Large intestine (tissue), 3 donors: ENCODE measurements around the gene AVPR2. TPM values are rescaled to one million over a fixed set of nuclear protein-coding genes. Genes with fewer than 3 reads are reported as not detected.

Experiments used
- DNase-seq, 2 donors: peaks; one replicate each; pipeline versions ENCODE4 v3.0.0 to v3.0.0-alpha.2; 2013
- H3K27ac ChIP-seq: one replicate; pipeline ENCODE4 v1.5.1; 2013; ENCODE audit warnings: low read length
- H3K27me3 ChIP-seq: 2 replicates; pipeline ENCODE4 v1.6.1; 2013; ENCODE audit warnings: low read length; ENCODE audit not compliant: control insufficient read depth, insufficient read depth
- H3K36me3 ChIP-seq: 2 replicates; pipeline ENCODE4 v1.6.1; 2013; ENCODE audit warnings: low read length; ENCODE audit not compliant: control insufficient read depth, insufficient read depth
- H3K4me1 ChIP-seq: one replicate; pipeline ENCODE4 v1.6.1; 2013; ENCODE audit warnings: low read length; ENCODE audit not compliant: control insufficient read depth, insufficient read depth
- H3K4me3 ChIP-seq: one replicate; pipeline ENCODE4 v1.5.1; 2013; ENCODE audit warnings: low read length
- H3K9me3 ChIP-seq: one replicate; pipeline ENCODE4 v1.6.1; 2013; ENCODE audit warnings: mild to moderate bottlenecking, low read depth, low read length, moderate library complexity; ENCODE audit not compliant: control insufficient read depth
- WGBS: methylation state at CpG from one replicate; pipeline ENCODE4 v1.1.5; 2013; ENCODE audit warnings: low lambda C conversion rate; ENCODE audit not compliant: insufficient coverage; 5-methylcytosine and 5-hydroxymethylcytosine counted together
- polyA plus RNA-seq: library from polyadenylated mRNA; unstranded; fragments of 120-200 nt; gene quantifications from one replicate; pipeline ENCODE4 v1.2.1, GENCODE V29; 2013

AVPR2 gene
- polyA plus RNA-seq, 1 donor, result 0.28 TPM

GRCh38 chrX:153906126-153906917 is 1.8 kb downstream of the AVPR2 start:
- no peak overlapping the region for H3K4me3 ChIP-seq
- no peaks in the 10 kb centered on the region for H3K9me3 ChIP-seq
- H3K4me1 ChIP-seq, result peaks cover 4% of the 10 kb centered on the region
- H3K27ac ChIP-seq, result no peak overlapping the region
- WGBS, result no CpG with 5 or more reads among the region's 27 CpGs
- H3K36me3 ChIP-seq, result no peaks in the 10 kb centered on the region
- DNase-seq, result no peak
- no peaks in the 10 kb centered on the region for H3K27me3 ChIP-seq

- Histone ChIP-seq H3K36me3 (no peaks in the 10 kb centered on the region), H3K9me3 (no peaks in the 10 kb centered on the region), H3K4me3 (no peak overlapping the region), H3K27ac (no peak overlapping the region), H3K4me1 (no peaks in the 10 kb centered on the region), H3K27me3 (no peaks in the 10 kb centered on the region)
- DNase-seq, result no peak
- WGBS, result no CpG with 5 or more reads among the region's 12 CpGs
Observed at GRCh38 chrX:153907456-153907855, 3.0 kb downstream of the AVPR2 start.

- H3K4me1 ChIP-seq, result no peaks in the 10 kb centered on the region
- no CpG with 5 or more reads among the region's 23 CpGs for WGBS
- H3K27ac ChIP-seq, result no peak overlapping the region
- H3K27me3 ChIP-seq, result no peaks in the 10 kb centered on the region
- no peaks in the 10 kb centered on the region for H3K9me3 ChIP-seq
- DNase-seq, result no peak
- H3K4me3 ChIP-seq, result no peak overlapping the region
- no peaks in the 10 kb centered on the region for H3K36me3 ChIP-seq
Observed at GRCh38 chrX:153908219-153908860, 3.9 kb downstream of the AVPR2 start.

GRCh38 chrX:153909024-153909979 is 4.8 kb downstream of the AVPR2 start:
- no peak overlapping the region for H3K27ac ChIP-seq
- no peaks in the 10 kb centered on the region for H3K4me1 ChIP-seq
- WGBS, result no CpG with 5 or more reads among the region's 37 CpGs
- H3K4me3 ChIP-seq, result no peak overlapping the region
- H3K36me3 ChIP-seq, result no peaks in the 10 kb centered on the region
- DNase-seq, result no peak
- no peaks in the 10 kb centered on the region for H3K9me3 ChIP-seq
- H3K27me3 ChIP-seq, result no peaks in the 10 kb centered on the region

- DNase-seq, result no peak
- no peaks in the 10 kb centered on the region for H3K36me3 ChIP-seq
- no CpG with 5 or more reads among the region's 25 CpGs for WGBS
- no peaks in the 10 kb centered on the region for H3K27me3 ChIP-seq
- no peaks in the 10 kb centered on the region for H3K9me3 ChIP-seq
- no peak overlapping the region for H3K27ac ChIP-seq
- no peak overlapping the region for H3K4me3 ChIP-seq
- no peaks in the 10 kb centered on the region for H3K4me1 ChIP-seq
Observed at GRCh38 chrX:153909980-153910360, 5.5 kb downstream of the AVPR2 start.

- no peak for DNase-seq
- no peaks in the 10 kb centered on the region for H3K36me3 ChIP-seq
- H3K27ac ChIP-seq, result no peak overlapping the region
- H3K4me3 ChIP-seq, result no peak overlapping the region
- no peaks in the 10 kb centered on the region for H3K9me3 ChIP-seq
- H3K4me1 ChIP-seq, result no peaks in the 10 kb centered on the region
- WGBS, result no CpG with 5 or more reads among the region's 22 CpGs
- H3K27me3 ChIP-seq, result no peaks in the 10 kb centered on the region
Observed at GRCh38 chrX:153910446-153910845, 6.0 kb downstream of the AVPR2 start.

GRCh38 chrX:153911798-153912197 is 7.3 kb downstream of the AVPR2 start:
- Histone ChIP-seq H3K36me3 (no peaks in the 10 kb centered on the region), H3K4me3 (no peak overlapping the region), H3K4me1 (no peaks in the 10 kb centered on the region), H3K9me3 (no peaks in the 10 kb centered on the region), H3K27ac (no peak overlapping the region), H3K27me3 (no peaks in the 10 kb centered on the region)
- DNase-seq, result no peak
- no CpG with 5 or more reads among the region's 6 CpGs for WGBS

GRCh38 chrX:153913211-153913610 is 8.7 kb downstream of the AVPR2 start:
- DNase-seq, result no peak
- H3K36me3 ChIP-seq, result no peaks in the 10 kb centered on the region
- H3K4me3 ChIP-seq, result no peak overlapping the region
- no peak overlapping the region for H3K27ac ChIP-seq
- WGBS, result no CpG with 5 or more reads among the region's 17 CpGs
- no peaks in the 10 kb centered on the region for H3K4me1 ChIP-seq
- H3K9me3 ChIP-seq, result no peaks in the 10 kb centered on the region
- H3K27me3 ChIP-seq, result no peaks in the 10 kb centered on the region

- Histone ChIP-seq H3K36me3 (no peaks in the 10 kb centered on the region), H3K27ac (no peak overlapping the region), H3K27me3 (no peaks in the 10 kb centered on the region), H3K4me1 (no peaks in the 10 kb centered on the region), H3K9me3 (no peaks in the 10 kb centered on the region), H3K4me3 (no peak overlapping the region)
- no CpG with 5 or more reads among the region's 17 CpGs for WGBS
- DNase-seq, result no peak
Observed at GRCh38 chrX:153913701-153914100, 9.2 kb downstream of the AVPR2 start.

- H3K36me3 ChIP-seq, result no peaks in the 10 kb centered on the region
- H3K27ac ChIP-seq, result no peak overlapping the region
- peaks cover 5% of the 10 kb centered on the region for H3K4me1 ChIP-seq
- WGBS, result no CpG with 5 or more reads among the region's 6 CpGs
- no peak overlapping the region for H3K4me3 ChIP-seq
- DNase-seq, result no peak
- no peaks in the 10 kb centered on the region for H3K27me3 ChIP-seq
- H3K9me3 ChIP-seq, result no peaks in the 10 kb centered on the region
Observed at GRCh38 chrX:153917869-153918268, 13.4 kb downstream of the AVPR2 start.
